ENCODE results near the gene RNASEL. TPM values are rescaled to one million over a fixed set of nuclear protein-coding genes. Genes with fewer than 3 reads are reported as not detected.

Gene RNASEL
- total and polyA plus RNA-seq, 2 of the 13 experiments (the other 11 are each of a cell fraction or from before 2014, with no cell fraction given), result 0.05 to 0.20 TPM

GRCh38 chr1:182614796-182615454 lies 25.9 kb upstream of the RNASEL start (continued):
- peak; percentile 45; the same call in 1 of the 2 replicates for TF ChIP-seq MTF2 (CRISPR knock-in tag; IDR thresholded peaks at IDR 0.05; ENCODE audit: borderline replicate concordance)
- no peak for TF ChIP-seq TEAD3 (CRISPR knock-in tag; optimal IDR thresholded peaks at IDR 0.05; ENCODE audit: borderline replicate concordance)
- peak; percentile 26; the same call in 1 of the 2 replicates for TF ChIP-seq SALL1 (CRISPR knock-in tag; IDR thresholded peaks at IDR 0.05)
- TF ChIP-seq MAF1 (CRISPR knock-in tag; IDR thresholded peaks at IDR 0.05; ENCODE audit: borderline replicate concordance), result no peak
- TF ChIP-seq SNAPC5 (CRISPR knock-in tag; IDR thresholded peaks at IDR 0.05; ENCODE audit: borderline replicate concordance), result no peak
- no peak for TF ChIP-seq ZNF878 (CRISPR knock-in tag; IDR thresholded peaks at IDR 0.05)
- TF ChIP-seq ZNF546 (CRISPR knock-in tag; conservative IDR thresholded peaks at IDR 0.05), result no peak
- TF ChIP-seq, protein P1, sequence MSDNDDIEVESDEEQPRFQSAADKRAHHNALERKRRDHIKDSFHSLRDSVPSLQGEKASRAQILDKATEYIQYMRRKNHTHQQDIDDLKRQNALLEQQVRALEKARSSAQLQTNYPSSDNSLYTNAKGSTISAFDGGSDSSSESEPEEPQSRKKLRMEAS (IDR thresholded peaks at IDR 0.05), result peak; percentile 43; the same call in 1 of the 2 replicates
- peak; percentile 97 for TF ChIP-seq ZNF317 (CRISPR knock-in tag; IDR thresholded peaks at IDR 0.05)
- TF ChIP-seq, protein P2, sequence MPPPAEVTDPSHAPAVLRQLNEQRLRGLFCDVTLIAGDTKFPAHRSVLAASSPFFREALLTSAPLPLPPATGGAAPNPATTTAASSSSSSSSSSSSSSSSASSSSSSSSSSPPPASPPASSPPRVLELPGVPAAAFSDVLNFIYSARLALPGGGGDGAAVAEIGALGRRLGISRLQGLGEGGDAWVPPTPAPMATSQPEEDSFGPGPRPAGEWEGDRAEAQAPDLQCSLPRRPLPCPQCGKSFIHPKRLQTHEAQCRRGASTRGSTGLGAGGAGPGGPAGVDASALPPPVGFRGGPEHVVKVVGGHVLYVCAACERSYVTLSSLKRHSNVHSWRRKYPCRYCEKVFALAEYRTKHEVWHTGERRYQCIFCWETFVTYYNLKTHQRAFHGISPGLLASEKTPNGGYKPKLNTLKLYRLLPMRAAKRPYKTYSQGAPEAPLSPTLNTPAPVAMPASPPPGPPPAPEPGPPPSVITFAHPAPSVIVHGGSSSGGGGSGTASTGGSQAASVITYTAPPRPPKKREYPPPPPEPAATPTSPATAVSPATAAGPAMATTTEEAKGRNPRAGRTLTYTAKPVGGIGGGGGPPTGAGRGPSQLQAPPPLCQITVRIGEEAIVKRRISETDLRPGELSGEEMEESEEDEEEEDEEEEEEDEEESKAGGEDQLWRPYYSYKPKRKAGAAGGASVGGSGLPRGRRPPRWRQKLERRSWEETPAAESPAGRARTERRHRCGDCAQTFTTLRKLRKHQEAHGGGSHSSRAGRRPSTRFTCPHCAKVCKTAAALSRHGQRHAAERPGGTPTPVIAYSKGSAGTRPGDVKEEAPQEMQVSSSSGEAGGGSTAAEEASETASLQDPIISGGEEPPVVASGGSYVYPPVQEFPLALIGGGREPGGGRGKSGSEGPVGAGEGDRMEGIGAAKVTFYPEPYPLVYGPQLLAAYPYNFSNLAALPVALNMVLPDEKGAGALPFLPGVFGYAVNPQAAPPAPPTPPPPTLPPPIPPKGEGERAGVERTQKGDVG (CRISPR knock-in tag; IDR thresholded peaks at IDR 0.05; ENCODE audit: borderline replicate concordance), result no peak
- no peak for TF ChIP-seq ZNF615 (CRISPR knock-in tag; IDR thresholded peaks at IDR 0.05; ENCODE audit: borderline replicate concordance)
- TF ChIP-seq CCDC6 (CRISPR knock-in tag; IDR thresholded peaks at IDR 0.05), result no peak
- TF ChIP-seq HMG20A (CRISPR knock-in tag; IDR thresholded peaks at IDR 0.05; ENCODE audit: borderline replicate concordance), result no peak
- TF ChIP-seq, protein P3, sequence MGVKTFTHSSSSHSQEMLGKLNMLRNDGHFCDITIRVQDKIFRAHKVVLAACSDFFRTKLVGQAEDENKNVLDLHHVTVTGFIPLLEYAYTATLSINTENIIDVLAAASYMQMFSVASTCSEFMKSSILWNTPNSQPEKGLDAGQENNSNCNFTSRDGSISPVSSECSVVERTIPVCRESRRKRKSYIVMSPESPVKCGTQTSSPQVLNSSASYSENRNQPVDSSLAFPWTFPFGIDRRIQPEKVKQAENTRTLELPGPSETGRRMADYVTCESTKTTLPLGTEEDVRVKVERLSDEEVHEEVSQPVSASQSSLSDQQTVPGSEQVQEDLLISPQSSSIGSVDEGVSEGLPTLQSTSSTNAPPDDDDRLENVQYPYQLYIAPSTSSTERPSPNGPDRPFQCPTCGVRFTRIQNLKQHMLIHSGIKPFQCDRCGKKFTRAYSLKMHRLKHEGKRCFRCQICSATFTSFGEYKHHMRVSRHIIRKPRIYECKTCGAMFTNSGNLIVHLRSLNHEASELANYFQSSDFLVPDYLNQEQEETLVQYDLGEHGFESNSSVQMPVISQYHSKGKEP (CRISPR knock-in tag; IDR thresholded peaks at IDR 0.05), result no peak
- no peak for TF ChIP-seq MIER2 (CRISPR knock-in tag; IDR thresholded peaks at IDR 0.05)
- TF ChIP-seq ELF1 (CRISPR knock-in tag; IDR thresholded peaks at IDR 0.05), result 0 out of 2 replicates have a peak, but pooled peaks have one; percentile 33
- no peak for TF ChIP-seq ATF4 (CRISPR knock-in tag; IDR thresholded peaks at IDR 0.05)
- TF ChIP-seq, protein P4, sequence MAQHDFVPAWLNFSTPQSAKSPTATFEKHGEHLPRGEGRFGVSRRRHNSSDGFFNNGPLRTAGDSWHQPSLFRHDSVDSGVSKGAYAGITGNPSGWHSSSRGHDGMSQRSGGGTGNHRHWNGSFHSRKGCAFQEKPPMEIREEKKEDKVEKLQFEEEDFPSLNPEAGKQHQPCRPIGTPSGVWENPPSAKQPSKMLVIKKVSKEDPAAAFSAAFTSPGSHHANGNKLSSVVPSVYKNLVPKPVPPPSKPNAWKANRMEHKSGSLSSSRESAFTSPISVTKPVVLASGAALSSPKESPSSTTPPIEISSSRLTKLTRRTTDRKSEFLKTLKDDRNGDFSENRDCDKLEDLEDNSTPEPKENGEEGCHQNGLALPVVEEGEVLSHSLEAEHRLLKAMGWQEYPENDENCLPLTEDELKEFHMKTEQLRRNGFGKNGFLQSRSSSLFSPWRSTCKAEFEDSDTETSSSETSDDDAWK (CRISPR knock-in tag; IDR thresholded peaks at IDR 0.05), result no peak
- TF ChIP-seq YEATS4 (CRISPR knock-in tag; IDR thresholded peaks at IDR 0.05; ENCODE audit: borderline replicate concordance), result no peak
- no peak for TF ChIP-seq SETDB1 (CRISPR knock-in tag; IDR thresholded peaks at IDR 0.05; ENCODE audit: borderline replicate concordance)
- TF ChIP-seq HDAC6 (IDR thresholded peaks at IDR 0.05; ENCODE audit: low read depth, low read length), result no peak
